Islet of Langerhans (tissue), 1 donor: Measurements from ENCODE around the gene CSNK2A3.

Experiments
- FAIRE-seq: peaks from one replicate; lab custom pipeline; 2011; peaks lifted over from hg19 to GRCh38; lab: Jason Lieb, UNC

CSNK2A3 gene

GRCh38 chr11:11335043-11335442 lies 18.0 kb downstream of the CSNK2A3 start:
- FAIRE-seq, result no peak

- FAIRE-seq, result no peak
Observed at GRCh38 chr11:11334607-11335006, 18.4 kb downstream of the CSNK2A3 start.

- FAIRE-seq, result no peak
Observed at GRCh38 chr11:11332141-11332710, 20.8 kb downstream of the CSNK2A3 start.

GRCh38 chr11:11329062-11329806 lies 23.8 kb downstream of the CSNK2A3 start:
- no peak for FAIRE-seq

- FAIRE-seq, result no peak
Observed at GRCh38 chr11:11324090-11324489, 29.0 kb downstream of the CSNK2A3 start.

GRCh38 chr11:11322101-11322500 lies 30.9 kb downstream of the CSNK2A3 start:
- FAIRE-seq, result no peak

GRCh38 chr11:11320825-11321224 lies 32.2 kb downstream of the CSNK2A3 start:
- no peak for FAIRE-seq

- FAIRE-seq, result no peak
Observed at GRCh38 chr11:11318961-11319360, 34.1 kb downstream of the CSNK2A3 start.

- FAIRE-seq, result no peak
Observed at GRCh38 chr11:11318461-11318860, 34.6 kb downstream of the CSNK2A3 start.

GRCh38 chr11:11316651-11317230 lies 36.3 kb downstream of the CSNK2A3 start:
- no peak for FAIRE-seq

- no peak for FAIRE-seq
Observed at GRCh38 chr11:11313902-11314692, 39.0 kb downstream of the CSNK2A3 start.

GRCh38 chr11:11313426-11313825 lies 39.6 kb downstream of the CSNK2A3 start:
- no peak for FAIRE-seq

- no peak for FAIRE-seq
Observed at GRCh38 chr11:11312738-11313137, 40.3 kb downstream of the CSNK2A3 start.

GRCh38 chr11:11311169-11311568 lies 41.9 kb downstream of the CSNK2A3 start:
- FAIRE-seq, result no peak

GRCh38 chr11:11309906-11310305 lies 43.1 kb downstream of the CSNK2A3 start:
- no peak for FAIRE-seq

GRCh38 chr11:11308249-11308648 lies 44.8 kb downstream of the CSNK2A3 start:
- no peak for FAIRE-seq

- FAIRE-seq, result no peak
Observed at GRCh38 chr11:11306855-11307254, 46.2 kb downstream of the CSNK2A3 start.

- FAIRE-seq, result no peak
Observed at GRCh38 chr11:11304550-11304949, 48.5 kb downstream of the CSNK2A3 start.

GRCh38 chr11:11302565-11302964 lies 50.5 kb downstream of the CSNK2A3 start:
- FAIRE-seq, result no peak
